HG03108 (cell line): ENCODE measurements around the gene NOS1AP.
"Not testable (repeated sequence)": the region's sequence is repeated elsewhere in the genome, so short reads cannot be mapped to it uniquely, and the experiment has no call there.

Source experiments
- ATAC-seq: cut with Tn5 transposase; IDR thresholded peaks from one replicate; pipeline ENCODE4 v1.9.1; 2021; ENCODE audit warnings: moderate library complexity; ENCODE audit not compliant: unreplicated experiment

Gene NOS1AP

DNA sequence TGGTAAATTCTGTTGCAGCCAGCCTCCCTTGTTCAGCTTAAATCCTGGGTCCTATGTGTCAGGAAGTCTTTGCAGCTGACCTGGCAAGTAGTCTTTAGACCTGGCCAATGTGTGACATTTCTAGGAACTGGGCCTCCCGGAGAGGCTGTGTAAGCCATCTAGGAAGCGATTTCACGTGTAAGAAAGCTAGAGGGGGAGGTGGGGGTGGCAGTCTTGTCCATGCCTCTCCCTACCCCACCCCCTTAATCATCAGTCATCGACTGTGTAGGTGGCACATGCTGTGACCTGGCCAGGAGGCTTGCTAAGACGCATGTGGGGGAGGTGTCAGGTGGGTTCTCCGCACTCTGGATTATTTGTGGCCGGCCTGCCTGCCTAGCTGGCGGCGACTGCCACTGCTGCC, 320.5 kb downstream of the NOS1AP start:
- no peak for ATAC-seq

DNA sequence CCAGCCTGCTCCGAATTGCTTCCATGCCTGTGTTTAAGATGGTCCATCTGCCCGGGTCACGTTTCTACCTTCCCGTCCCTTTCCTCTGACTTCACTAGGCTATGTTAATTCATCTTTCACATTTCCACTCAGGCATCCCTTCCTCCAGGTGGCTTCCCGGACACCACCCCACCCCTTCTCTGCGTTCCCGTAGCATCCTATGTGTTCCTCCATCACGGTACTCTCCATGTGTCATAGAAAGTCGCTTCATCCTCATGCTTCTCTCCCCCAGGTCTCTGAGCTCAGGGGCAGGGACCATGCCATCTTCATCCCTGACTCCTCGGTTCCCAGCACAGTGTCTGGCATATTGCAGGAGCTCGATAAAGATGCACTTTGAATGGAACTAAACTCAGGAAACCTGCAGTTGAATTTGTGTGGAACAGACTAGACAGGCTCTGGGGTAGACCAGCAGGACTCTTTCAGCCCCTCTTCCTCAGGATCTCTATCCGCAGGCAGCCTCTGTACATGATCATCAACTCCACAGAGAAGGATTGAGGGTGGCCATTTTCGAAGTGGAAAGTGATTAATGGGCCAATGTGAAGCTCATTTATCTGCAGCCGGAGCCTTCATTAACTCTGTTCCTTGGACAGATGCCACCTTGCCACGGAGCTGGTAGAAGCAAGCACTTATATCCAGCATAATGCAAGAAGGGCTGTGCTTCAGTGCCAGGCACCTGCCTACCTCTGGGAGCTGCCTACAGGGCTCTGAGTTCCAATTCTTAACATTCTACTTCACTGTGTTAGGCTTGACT, 321.1 kb downstream of the NOS1AP start:
- no peak for ATAC-seq

DNA sequence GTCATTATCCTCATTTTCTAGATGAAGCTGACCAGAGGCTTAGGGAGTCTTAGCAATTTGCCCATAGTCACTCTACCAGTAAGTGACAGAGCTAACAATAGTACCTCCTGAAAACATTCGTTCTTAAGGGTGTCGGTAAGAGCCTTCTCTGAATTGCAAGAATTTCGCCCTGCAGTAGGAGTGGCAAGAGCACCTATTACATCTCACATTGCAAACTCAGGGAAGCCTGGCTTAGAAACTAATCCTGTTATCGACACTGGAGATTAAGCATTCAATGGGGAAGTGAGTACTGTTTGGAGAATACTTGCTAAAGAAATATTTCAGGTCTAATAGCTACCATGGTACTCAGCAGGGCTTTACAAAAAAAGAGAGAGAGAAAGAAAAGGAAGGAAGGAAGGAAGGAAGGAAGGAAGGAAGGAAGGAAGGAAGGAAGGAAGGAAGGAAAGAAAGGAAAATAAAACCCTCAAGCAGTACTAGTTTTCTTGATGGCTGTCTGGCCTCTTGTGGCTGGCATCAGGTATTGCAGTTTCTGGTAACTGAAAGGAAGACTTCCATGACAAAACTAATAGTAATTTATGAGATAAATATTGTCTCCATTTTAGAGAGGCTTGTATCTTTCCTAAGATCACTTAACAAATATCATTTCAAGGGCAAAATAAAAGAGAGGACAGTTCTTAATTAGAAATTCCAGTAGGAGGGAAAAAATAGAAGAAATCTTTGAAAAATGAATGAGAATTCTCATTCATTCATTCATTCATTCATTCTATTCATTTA, 322.5 kb downstream of the NOS1AP start:
- ATAC-seq = no peak

DNA sequence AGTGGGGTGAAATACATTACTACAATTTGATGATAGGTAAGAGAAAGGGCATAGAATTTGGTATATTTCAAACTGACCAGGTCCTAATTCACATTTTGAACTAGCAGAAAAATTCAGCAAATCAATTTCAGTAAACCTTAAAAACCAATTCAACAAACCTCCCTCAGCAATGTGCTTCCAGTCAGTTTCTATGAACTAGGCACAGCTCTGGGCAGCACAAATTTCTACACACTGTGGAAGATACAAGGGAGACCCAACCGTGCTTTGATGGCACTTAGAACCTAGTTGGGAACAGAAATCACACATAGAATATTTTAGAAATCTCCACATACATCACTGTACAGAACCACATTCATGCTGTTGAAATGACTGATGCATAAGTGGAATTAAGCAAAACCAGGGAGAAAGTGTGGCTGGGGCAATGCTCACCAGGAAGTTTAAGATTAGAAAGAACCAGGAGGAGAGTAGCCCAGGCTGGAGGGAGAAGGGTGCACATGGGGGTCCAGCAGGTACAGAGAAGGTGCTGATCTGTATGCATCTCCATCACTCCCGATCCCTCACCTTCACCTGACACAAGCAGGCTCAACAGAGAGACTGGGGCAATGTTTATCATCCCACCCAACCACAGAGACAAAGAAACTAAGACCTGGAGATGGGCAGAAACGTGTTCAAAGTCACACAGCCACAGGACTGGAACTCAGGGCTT, 326.9 kb downstream of the NOS1AP start:
- no peak for ATAC-seq

DNA sequence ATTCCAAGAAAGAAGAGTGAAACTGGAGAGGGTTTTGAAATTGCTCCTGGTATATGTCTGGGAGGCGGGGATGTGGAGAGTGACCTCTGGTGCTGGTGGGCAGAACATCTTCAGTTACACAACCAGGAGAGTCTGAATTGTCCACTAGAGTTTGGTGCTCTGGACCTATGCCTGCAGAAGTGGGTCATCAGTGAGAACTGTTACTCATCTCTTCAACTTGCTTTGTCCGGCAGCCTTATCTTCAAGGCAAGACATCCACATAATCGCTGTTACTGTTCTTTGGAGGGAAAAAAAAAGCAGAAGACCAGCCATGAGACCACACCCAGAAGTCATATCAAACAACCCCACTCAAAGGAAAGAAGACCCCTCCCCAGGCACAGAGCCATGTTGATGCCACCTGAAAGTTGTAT, 327.6 kb downstream of the NOS1AP start:
- ATAC-seq = no peak

DNA sequence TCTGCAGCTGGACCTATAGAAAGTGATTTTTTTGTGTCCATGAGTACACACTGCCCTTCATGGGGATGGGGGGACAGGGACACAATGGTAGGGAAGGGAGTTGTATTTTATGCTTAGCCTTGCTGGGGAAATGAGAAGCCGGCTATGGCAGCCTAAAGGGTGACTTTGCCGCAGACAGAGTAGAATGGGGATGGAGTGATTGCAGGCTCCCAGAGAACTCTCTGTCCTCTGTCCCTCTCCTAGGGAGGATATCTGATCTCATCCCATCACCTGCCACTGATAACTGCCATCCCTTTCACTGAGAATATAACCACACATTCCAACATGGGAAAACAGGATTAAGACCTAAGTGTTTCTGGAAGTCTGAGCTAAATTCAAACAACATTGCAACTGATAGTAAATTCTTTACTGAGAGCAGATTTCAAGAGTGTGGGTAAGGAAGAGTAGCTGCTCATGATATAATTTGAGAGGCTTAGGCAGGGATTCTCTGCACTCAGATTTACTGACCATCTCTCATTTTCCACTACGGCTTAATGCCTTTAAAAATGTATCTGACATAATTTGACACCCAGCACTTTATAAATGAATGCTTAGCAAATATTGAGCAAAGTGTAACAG, 328.6 kb downstream of the NOS1AP start:
- no peak for ATAC-seq

DNA sequence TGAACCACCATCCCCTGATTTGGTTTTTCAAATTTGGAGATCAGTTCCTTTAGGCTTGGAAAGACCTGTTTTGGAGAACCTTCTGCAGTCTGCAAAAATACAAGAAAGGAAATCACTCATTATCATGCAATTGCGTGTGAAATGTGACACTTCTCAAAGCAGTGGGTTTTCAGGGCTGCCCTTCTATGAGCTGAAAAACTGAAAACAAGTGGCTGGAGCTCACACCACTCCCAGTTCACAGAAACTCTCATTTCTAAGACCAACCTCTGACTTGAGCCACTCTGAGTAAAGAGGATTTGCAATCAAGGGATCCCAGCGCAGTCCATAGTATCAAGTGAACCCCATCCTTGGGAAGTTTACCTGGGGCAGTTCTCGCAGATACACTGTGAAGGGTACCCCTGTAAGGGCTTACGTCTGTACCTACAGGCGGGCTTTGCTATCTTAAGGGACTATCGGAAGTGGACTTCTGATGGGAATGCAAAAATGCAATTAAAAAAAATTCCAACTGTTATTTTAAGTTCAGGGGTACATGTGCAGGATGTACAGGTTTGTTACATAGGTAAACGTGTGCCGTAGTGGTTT, 329.6 kb downstream of the NOS1AP start:
- no peak for ATAC-seq

DNA sequence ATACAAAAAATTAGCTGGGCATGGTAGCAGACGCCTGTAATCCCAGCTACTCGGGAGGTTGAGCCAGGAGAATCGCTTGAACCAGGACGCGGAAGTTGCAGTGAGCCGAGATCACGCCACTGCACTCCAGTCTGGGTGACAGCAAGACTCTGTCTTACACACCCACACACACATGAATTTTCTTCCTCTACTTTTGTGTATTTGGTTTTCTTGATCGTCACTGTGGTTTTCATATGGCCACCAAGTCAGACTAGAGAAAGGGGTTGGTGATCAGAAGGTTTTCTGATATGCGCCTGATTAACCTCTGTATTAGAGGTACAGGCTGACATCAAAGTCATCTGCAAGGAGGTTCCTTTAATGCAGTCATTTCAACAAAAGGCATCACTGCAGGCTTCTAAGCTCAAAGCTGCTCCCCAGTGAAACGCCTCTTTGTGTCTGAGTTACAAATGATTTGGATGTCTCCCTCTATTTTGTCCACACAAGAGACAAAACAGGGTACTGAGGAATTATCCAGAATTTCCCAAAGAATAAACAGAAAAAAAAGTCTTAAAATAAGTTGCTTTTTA, 331.4 kb downstream of the NOS1AP start:
- no peak for ATAC-seq

DNA sequence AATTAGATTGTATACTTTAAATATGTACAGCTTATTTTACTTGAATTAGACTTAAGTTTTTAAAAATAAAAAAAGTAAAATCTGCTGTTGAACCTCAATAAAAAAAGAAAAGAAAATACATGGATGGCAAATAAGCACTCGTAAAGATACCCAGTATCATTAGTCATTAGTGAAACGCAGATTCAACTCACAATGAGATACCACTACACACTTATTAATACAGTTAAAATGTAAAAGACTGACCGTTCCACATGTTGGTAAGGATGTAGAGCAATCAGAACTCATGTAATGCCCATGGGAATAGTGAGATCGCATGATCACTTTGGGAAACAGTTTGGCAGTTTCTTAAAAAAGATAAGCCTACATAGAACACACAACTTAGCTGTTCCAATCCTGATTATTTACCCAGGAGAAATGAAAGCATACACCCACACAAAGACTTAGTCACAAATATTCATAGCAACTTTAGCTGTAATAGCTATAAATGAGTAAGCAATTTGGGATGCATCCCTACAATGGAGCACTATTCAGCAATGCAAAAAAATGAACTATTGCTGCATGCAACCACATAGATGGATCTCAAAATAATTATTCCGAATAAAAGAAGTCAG, 335.2 kb downstream of the NOS1AP start:
- no peak for ATAC-seq

DNA sequence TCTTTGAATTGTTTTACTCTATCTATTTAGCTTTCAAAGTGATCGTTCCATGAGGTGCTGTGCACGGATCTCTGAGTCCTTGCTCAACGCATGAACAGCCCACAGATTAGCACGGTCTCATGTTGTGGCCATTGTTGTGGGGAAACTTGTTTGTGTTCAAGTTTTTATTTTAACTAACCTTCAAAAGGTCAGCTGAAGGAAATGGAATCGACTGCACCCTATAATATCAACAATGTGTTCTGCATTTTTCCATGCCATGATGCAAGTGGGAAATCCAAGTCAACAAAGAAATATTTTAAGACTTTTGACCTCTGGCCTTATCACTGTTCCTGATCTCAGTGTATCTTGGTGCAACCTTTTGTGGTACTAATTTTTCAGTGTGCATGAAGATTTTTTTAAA, 336.3 kb downstream of the NOS1AP start:
- ATAC-seq = no peak

DNA sequence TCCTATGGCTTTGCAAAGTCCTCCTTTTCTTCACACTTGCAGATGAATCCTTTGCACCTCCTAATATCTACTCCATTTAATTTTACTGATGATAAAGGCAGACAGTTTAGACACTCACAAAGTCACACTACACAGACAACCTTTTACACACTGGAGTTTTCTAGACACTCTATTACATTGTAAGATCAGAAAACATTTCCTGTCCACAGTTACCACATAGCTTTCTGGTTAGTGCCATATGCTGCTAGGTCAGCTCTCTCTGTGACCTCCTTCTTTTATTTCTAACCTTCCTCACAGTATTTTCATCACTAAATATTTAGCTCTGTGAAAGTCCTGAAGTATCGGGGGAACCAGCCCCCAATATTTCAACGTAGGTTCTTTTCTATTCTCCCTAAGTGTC, 337.3 kb downstream of the NOS1AP start:
- ATAC-seq = no peak

DNA sequence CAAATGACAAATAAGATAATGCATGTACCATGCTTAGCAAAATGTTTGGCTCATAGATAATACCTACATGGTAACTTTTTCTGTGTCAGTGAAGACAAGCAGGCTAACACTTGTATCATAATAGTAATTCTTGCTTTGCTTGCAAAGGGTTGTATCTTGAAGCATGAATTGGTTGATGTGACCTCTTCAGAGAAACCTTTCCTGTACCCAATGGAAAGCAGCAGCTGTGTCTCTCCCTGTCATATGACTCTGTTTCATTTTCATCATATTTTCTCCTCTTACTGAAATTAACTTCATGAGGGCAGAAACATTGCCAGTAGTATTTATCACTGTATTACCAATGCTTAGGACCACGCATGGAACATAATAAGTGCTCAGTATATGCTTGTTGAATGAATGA, 338.0 kb downstream of the NOS1AP start:
- ATAC-seq = no peak

DNA sequence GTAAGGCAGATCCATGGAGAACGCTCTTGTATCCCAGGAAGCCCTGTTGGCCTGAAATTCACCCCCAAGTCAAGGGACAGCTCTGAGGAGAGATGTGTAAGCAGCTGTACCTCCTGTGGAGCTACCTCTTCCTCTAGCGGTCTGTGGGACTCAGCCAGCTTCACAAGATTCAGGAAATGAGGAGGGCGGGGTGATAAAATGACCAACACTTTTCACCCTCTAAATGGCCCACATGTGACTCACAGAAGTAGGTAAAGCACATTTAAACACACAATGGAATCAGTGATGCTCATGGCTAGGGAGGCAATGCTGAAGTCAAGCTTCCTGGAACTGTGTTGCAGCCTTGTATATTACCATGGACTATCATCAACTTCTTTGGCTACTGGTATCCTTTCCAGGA, 342.5 kb downstream of the NOS1AP start, which contains the start of gene SH2D1B:
TSS of gene SH2D1B (minus strand) at position 135 of the 400 bp plus-strand sequence. CDS start at position 15, 120 bp downstream.
- ATAC-seq = no peak

DNA sequence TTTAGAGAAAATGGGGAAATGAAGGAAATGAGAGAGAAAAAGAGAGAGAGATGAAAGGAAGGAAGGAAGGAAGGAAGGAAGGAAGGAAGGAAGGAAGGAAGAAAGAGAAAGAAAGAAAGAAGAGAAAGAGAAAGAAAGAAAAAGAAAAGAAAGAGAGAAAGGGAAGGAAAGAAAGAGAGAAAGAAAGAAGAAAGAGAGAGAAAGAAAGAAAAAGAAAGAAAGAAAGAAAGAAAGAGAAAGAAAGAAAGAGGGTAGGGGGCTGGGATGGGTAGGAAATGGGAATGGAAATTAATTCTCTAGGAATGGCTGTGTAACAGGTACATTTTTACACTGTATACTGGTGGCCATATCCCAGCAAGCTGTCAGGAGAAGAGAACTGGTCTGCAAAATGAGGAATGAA, 346.7 kb downstream of the NOS1AP start:
- no peak for ATAC-seq

DNA sequence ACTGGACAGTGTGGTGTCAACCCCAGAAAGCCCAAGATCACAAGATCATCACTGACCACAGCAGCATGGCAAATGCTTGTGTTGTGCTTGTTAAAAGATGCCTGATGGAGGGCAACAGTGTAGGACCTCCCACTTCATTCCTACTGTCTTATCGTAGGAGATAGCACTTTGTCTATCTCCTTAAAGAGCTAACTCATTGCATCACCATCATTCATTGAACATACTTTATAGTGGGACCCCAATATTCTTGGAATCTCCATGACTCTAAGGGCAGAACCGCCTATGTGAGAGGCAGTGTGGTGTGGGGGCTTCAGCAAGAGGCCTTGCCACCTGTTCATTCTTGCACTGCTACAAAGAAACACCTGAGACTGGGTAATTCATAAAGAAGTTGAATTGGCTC, 347.4 kb downstream of the NOS1AP start:
- ATAC-seq = no peak

DNA sequence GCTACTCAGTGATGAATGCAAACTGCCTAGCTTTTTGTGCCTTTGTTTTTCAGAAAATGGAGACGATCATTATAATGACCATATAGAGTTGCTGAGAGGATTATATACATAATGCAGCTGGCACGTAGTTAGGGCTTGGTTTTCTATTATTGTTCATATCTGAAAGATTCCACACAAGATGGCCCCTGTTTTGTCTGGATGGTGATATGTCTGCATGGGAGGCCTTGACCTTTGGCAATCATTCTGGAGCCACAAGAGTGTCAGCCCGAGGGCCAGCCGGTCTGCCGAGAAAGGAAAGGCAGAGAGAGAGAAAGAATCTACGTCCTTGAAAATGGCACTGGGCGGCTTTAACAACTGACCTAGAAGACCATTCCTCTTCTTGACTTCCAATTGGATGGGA, 348.2 kb downstream of the NOS1AP start:
- ATAC-seq = no peak

DNA sequence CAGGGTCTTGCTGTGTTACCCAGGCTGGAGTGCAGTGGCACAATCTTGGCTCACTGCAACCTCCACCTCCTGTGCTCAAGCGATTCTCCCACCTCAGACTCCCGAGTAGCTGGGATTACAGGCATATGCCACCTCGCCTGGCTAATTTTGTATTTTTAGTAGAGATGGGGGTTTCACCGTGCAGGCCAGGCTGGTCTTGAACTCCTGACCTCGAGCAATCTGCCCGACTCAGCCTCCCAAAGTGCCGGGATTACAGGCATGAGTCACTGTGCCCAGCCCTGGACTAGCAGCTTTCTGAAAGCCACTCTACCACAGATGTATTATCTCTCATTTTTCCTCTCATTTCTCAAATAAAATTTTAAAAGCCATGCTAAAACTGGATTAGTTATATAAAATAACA, 349.1 kb downstream of the NOS1AP start:
- ATAC-seq = not testable (repeated sequence)

DNA sequence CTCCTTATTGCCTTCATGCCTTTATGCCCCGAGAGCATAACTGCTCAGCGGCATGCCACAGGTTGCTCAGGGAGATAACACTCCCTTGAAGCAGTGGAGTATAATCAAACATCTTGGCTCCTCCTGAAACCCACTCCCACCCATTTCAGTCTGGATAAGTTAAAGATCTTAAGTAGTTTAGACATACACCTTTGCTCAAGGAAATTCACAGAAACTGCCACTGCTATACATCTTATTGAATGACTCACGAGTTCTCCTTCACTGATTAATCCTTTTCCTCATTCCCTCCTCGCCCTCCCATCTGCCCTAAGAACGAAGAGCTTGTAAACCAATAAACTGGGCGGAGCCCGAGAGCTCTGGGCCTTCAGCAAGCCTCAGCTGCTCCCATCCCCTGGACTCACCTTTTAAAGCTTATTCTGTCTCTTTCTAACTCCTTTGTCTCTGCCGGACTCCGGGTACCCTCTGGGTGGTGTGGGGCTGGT, 350.0 kb downstream of the NOS1AP start:
- ATAC-seq = not testable (repeated sequence)
